ENCODE data around the gene MPP4. TPM values are rescaled to one million over a fixed set of nuclear protein-coding genes. Genes with fewer than 3 reads are reported as not detected.

MPP4 gene
- polyA plus RNA-seq, 1 experiment = 8.6 TPM

DNA sequence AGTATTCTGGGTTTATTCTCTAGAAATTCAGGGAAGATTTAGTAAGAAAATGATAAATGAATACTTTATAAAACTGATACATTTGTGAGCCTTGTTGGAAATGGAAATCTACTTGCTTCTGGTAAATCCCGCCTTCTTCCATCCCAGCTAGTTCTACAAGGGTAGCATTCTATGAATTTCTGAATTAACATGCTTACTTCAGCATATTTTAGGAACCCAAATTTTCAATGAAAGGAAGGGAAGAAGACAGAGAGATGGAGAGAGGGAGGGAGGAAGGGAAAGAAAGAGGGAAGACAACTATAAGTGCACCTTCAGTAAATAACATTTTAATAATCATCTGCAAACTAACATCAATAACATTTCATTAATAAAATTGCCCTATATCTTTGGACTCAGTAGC lies 28.6 kb downstream of the MPP4 start:
- H3K27ac ChIP-seq (ENCODE audit: low read depth, low read length) = no peak overlapping the region
- H3K27me3 ChIP-seq (ENCODE audit: control insufficient read depth, insufficient read depth, low read length) = no peaks in the 10 kb centered on the region
- no peaks in the 10 kb centered on the region; the same call in 1 of the 2 replicates for H3K9me3 ChIP-seq (ENCODE audit: control insufficient read depth, insufficient read depth, low read length)
- no peak for DNase-seq (ENCODE audit: low read depth, low spot score)
- no peak overlapping the region for H3K4me3 ChIP-seq (ENCODE audit: low read depth, low read length)
- POLR2A ChIA-PET = no interaction called here
- CTCF ChIA-PET = no interaction called here
- no peak for TF ChIP-seq CTCF (IDR thresholded peaks at IDR 0.05; ENCODE audit: low read depth, low read length)

GRCh38 chr2:201668402-201668910 lies 30.0 kb downstream of the MPP4 start:
- no peaks in the 10 kb centered on the region for H3K27me3 ChIP-seq (ENCODE audit: control insufficient read depth, insufficient read depth, low read length)
- POLR2A ChIA-PET = no interaction called here
- H3K9me3 ChIP-seq (ENCODE audit: control insufficient read depth, insufficient read depth, low read length) = no peaks in the 10 kb centered on the region; the same call in 1 of the 2 replicates
- DNase-seq (ENCODE audit: low read depth, low spot score) = no peak
- H3K27ac ChIP-seq (ENCODE audit: low read depth, low read length) = no peak overlapping the region
- no peak overlapping the region for H3K4me3 ChIP-seq (ENCODE audit: low read depth, low read length)
- CTCF ChIA-PET = no interaction called here
- no peak for TF ChIP-seq CTCF (IDR thresholded peaks at IDR 0.05; ENCODE audit: low read depth, low read length)

DNA sequence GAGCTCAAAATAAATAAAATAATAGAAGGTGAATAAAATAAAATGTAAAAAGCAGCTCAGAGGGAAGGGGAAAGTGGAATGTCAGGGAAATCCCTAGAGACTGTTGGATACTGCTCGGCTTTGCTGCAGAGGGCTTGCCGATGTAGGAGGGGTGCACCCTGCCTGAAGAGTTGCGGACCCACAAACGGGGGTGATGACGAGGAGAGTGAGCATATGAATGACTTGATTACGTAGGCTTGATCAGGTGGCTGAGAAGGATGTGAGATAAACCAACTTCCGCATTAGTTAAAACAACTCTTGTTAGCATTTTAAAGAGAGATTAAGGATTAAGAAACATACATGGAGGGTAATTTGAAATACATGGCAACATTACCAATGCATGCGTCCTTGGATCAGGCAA lies 34.1 kb downstream of the MPP4 start:
- ChIA-PET POLR2A (interaction anchor here (1.3 kb wide), 1 partner anchor 9 kb away, joined by 3 read pairs; no protein-coding TSS in a partner anchor), CTCF (no interaction called here)
- no peaks in the 10 kb centered on the region for H3K9me3 ChIP-seq (ENCODE audit: control insufficient read depth, insufficient read depth, low read length)

GRCh38 chr2:201661366-201661765 lies 37.1 kb downstream of the MPP4 start:
- DNase-seq (ENCODE audit: low read depth, low spot score) = no peak
- Histone ChIP-seq H3K27ac (ENCODE audit: low read depth, low read length) (no peak overlapping the region), H3K9me3 (ENCODE audit: control insufficient read depth, insufficient read depth, low read length) (no peaks in the 10 kb centered on the region), H3K4me3 (ENCODE audit: low read depth, low read length) (no peak overlapping the region), H3K27me3 (ENCODE audit: control insufficient read depth, insufficient read depth, low read length) (no peaks in the 10 kb centered on the region)
- TF ChIP-seq CTCF (IDR thresholded peaks at IDR 0.05; ENCODE audit: low read depth, low read length) = no peak
- POLR2A ChIA-PET = no interaction called here
- CTCF ChIA-PET = no interaction called here

More for the DNA sequence above, 34.1 kb downstream of the MPP4 start:
- DNase-seq (ENCODE audit: low read depth, low spot score) = no peak
- Histone ChIP-seq H3K27ac (ENCODE audit: low read depth, low read length) (no peak overlapping the region), H3K27me3 (ENCODE audit: control insufficient read depth, insufficient read depth, low read length) (no peaks in the 10 kb centered on the region), H3K4me3 (ENCODE audit: low read depth, low read length) (no peak overlapping the region)
- TF ChIP-seq CTCF (IDR thresholded peaks at IDR 0.05; ENCODE audit: low read depth, low read length) = no peak

DNA sequence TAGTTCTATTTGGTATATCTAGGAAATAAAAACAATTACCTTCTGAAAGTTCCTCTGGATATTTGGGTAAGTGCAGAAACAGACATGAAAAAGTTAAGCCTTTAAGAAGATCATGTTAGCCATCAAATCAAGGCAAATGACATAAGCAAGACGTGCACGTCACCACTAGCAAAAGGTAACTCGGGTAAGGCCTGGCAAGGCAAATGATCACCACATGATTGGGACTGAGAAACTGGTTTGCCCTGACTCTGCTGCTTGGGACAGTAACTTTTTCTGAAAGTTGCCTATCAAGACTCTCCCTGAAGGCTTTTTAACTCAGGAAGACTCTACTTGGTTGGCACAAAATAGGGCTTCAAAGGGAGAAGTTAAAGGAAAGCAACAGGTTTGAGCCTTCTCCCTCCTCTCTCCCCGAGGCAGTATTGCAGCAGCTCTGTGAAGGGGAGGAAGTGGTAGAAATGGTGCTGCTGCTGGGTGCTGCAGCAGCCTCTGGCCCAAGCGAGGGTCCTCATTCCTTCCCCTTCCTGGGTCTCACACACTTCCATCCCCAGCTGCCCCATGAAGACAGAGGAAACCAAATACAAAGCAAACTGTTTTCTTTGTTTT lies 38.0 kb downstream of the MPP4 start:
- H3K27me3 ChIP-seq (ENCODE audit: control insufficient read depth, insufficient read depth, low read length) = no peaks in the 10 kb centered on the region
- no peaks in the 10 kb centered on the region; the same call in 1 of the 2 replicates for H3K9me3 ChIP-seq (ENCODE audit: control insufficient read depth, insufficient read depth, low read length)
- POLR2A ChIA-PET = no interaction called here
- DNase-seq (ENCODE audit: low read depth, low spot score) = no peak
- CTCF ChIA-PET = no interaction called here
- no peak for TF ChIP-seq CTCF (IDR thresholded peaks at IDR 0.05; ENCODE audit: low read depth, low read length)
- H3K27ac ChIP-seq (ENCODE audit: low read depth, low read length) = no peak overlapping the region
- no peak overlapping the region for H3K4me3 ChIP-seq (ENCODE audit: low read depth, low read length)
